ENCODE results near the gene PDE6G.

PDE6G gene

GRCh38 chr17:81656118-81656743 is at the start of gene PDE6G:
Gene PDE6G (minus strand): TSS chr17:81656542. CDS start chr17:81653305, 3,237 bp downstream.
- in situ Hi-C loops (cut with MboI; ENCODE audit: low sequenced_read_pairs): no loop called here
- no peak within 1 kb of the TSS for H3K4me3 ChIP-seq
- no peak for DNase-seq (ENCODE audit: low spot score in 2 of 2)
- no peaks in the 10 kb centered on the region for H3K9me3 ChIP-seq
- H3K4me1 ChIP-seq: no peaks in the 10 kb centered on the region
- H3K36me3 ChIP-seq (replicated peaks): no peaks in the 10 kb centered on the region
- no peaks in the 10 kb centered on the region for H3K27me3 ChIP-seq (ENCODE audit: low read depth)

DNA sequence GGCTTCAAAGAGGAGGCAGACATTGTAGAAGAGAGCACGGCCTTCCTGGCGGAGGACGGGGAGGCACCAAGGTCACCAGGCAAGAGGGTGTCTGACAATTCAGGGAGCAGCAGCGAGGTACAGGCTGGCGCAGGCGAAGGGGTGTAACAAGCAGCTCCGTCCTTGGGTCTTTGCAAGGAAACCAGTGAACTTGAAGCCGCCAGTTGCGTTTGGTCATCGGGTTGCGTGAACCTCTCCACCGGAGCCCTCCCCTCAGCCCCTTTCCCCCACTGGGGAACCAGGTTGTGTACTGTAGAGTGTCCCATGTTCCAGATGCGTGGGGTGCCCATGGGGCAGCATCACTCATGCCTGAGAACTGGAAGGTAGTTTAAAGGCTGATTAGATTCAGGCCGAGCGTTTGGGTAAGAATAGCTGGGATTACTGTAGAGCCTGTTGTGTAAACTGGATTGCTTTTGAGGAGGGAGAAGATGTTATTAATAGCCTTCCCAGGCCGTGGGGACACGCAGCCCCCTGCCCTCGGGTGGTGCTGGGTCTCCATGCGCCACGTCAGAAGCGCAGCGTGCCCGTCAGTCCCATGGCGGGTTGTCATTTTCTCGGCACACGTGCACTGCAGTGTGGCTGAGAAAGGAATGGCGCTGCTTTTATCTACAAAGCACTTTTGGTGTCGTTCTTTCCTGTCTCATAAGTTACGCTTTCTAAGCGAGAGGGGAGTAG is 49.3 kb upstream of the PDE6G start:
- no peak for DNase-seq (ENCODE audit: low spot score in 2 of 2)
- Histone ChIP-seq H3K4me3 (no peak overlapping the region), H3K9me3 (no peaks in the 10 kb centered on the region), H3K4me1 (peaks cover 9% of the 10 kb centered on the region), H3K27me3 (ENCODE audit: low read depth) (no peaks in the 10 kb centered on the region), H3K36me3 (replicated peaks) (peaks cover 75% of the 10 kb centered on the region)
- in situ Hi-C loops (cut with MboI; ENCODE audit: low sequenced_read_pairs): no loop called here

DNA sequence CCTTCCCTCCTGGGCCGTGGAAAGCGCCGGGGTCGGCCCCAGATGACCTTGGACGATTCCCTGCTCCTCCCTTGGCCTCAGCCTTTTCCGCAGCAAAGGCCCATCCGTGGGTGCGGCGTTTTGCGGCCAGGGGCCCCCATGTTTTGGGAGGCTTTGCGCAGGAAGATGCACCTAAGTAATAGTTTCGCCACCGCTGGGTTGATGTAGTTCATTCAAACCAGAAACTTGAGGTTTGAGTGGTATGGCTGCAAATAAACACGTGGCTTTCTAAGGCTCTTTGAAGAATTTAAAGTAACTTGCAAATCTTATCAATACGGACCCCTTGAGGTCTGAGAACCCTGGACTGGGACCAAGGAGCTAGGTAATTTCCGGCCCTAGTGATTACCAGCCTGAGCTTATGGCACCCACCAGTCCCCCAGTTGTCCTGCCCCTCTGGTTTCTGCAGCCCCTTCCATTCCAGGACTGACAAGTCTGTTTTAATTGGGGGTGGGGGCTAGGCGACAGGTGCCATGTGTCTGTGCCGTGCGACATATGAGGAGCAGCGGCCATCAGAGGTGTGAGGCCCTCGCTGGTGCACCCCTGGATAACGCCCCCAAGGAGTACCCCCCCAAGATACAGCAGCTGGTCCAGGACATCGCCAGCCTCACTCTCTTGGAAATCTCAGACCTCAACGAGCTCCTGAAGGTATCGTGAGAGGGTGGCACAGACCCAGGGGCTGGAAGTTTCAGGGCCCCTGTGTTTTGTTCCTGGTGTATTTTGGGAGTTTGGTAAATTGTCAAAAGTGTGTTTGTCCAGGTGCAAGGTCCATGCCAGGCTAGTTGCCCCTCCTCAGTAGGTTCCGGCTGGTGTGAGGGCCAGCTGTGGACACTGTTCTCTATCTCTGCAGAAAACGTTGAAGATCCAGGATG is 47.7 kb upstream of the PDE6G start:
- in situ Hi-C loops (cut with MboI; ENCODE audit: low sequenced_read_pairs): no loop called here
- H3K4me3 ChIP-seq: peak overlapping the region; percentile 80
- H3K36me3 ChIP-seq (replicated peaks): peaks cover 86% of the 10 kb centered on the region
- no peaks in the 10 kb centered on the region for H3K9me3 ChIP-seq
- H3K27me3 ChIP-seq (ENCODE audit: low read depth): no peaks in the 10 kb centered on the region
- DNase-seq (ENCODE audit: low spot score in 2 of 2): no peak
- peaks cover 8% of the 10 kb centered on the region for H3K4me1 ChIP-seq

- DNase-seq (ENCODE audit: low spot score in 2 of 2): peak; percentile 94
- Histone ChIP-seq H3K4me3 (peak within 1 kb of the TSS; percentile 80), H3K27me3 (ENCODE audit: low read depth) (no peaks in the 10 kb centered on the region), H3K9me3 (no peaks in the 10 kb centered on the region), H3K36me3 (replicated peaks) (peaks cover 87% of the 10 kb centered on the region), H3K4me1 (peaks cover 8% of the 10 kb centered on the region)
- in situ Hi-C loops (cut with MboI; ENCODE audit: low sequenced_read_pairs): no loop called here
Observed at GRCh38 chr17:81702934-81703746, 46.8 kb upstream of the PDE6G start, which contains the start of gene MRPL12. Gene MRPL12 (plus strand): TSS chr17:81703367. CDS start chr17:81703502, 135 bp downstream.

GRCh38 chr17:81701288-81702071 is 45.1 kb upstream of the PDE6G start:
- Histone ChIP-seq H3K27me3 (ENCODE audit: low read depth) (no peaks in the 10 kb centered on the region), H3K4me1 (peaks cover 8% of the 10 kb centered on the region), H3K9me3 (no peaks in the 10 kb centered on the region), H3K36me3 (replicated peaks) (peaks cover 85% of the 10 kb centered on the region), H3K4me3 (peak overlapping the region; percentile 80)
- no peak for DNase-seq (ENCODE audit: low spot score in 2 of 2)
- in situ Hi-C loops (cut with MboI; ENCODE audit: low sequenced_read_pairs): no loop called here

- H3K36me3 ChIP-seq (replicated peaks): peaks cover 85% of the 10 kb centered on the region
- in situ Hi-C loops (cut with MboI; ENCODE audit: low sequenced_read_pairs): no loop called here
- peak overlapping the region; percentile 80 for H3K4me3 ChIP-seq
- H3K4me1 ChIP-seq: peaks cover 8% of the 10 kb centered on the region
- no peaks in the 10 kb centered on the region for H3K27me3 ChIP-seq (ENCODE audit: low read depth)
- no peaks in the 10 kb centered on the region for H3K9me3 ChIP-seq
- no peak for DNase-seq (ENCODE audit: low spot score in 2 of 2)
Observed at GRCh38 chr17:81700353-81701287, 44.3 kb upstream of the PDE6G start.

DNA sequence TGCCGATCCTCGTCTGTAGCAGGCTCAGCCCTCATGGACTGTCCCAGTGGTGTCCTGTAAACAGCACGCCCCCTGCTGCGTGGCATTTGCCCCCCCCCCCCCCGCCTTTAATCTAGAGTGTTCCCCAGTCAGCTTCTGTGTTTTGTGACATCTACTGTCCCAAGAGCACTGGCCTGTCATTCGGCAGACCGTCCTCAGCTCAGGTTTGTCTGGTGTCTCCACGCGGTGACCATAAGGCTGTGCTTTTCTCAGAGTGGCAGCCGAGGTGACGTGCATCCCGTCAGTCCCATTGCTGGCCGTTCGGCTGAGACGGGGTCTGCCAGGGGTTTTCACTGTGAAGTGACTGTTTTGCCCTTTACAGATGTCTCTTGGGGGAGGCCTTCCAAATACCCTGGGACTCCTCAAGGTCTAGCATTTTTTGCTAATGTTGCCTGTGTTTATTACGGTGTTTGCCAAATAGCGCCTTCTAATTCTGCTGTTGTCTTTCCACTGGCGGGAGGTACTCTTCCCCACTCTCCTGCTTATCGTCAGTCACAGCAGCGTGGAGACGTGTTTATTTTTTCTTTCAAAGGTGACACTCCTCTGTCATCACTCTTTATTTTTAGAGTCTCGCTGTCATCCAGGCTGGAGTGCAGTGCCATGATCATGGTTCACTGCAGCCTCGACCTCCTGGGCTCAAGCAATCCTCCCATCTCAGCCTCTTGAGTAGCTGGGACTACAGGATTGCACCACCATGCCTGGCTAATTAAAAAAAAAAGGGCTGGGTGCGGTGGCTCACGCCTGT is 41.1 kb upstream of the PDE6G start:
- in situ Hi-C loops (cut with MboI; ENCODE audit: low sequenced_read_pairs): no loop called here

DNA sequence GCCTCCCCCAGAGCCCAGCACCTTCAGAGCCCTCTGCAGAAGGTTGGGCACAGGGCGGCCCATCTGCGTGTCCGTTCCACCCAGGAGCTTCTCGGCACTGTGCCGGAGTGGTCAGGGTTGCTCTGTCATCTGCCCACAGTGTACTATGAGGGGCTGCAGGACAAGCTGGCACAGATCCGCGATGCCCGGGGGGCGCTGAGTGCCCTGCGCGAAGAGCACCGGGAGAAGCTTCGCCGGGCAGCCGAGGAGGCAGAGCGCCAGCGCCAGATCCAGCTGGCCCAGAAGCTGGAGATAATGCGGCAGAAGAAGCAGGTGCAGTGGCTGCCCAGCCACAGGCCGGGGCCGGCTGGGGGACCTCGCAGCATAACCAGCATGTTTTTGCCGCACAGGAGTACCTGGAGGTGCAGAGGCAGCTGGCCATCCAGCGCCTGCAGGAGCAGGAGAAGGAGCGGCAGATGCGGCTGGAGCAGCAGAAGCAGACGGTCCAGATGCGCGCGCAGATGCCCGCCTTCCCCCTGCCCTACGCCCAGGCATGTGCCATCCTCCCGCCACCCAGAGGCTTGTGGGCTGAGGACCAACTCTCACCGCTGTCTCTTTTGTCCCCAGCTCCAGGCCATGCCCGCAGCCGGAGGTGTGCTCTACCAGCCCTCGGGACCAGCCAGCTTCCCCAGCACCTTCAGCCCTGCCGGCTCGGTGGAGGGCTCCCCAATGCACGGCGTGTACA is 40.0 kb upstream of the PDE6G start:
- H3K36me3 ChIP-seq (replicated peaks): peaks cover 88% of the 10 kb centered on the region
- no peaks in the 10 kb centered on the region for H3K9me3 ChIP-seq
- DNase-seq (ENCODE audit: low spot score in 2 of 2): no peak
- no peaks in the 10 kb centered on the region for H3K27me3 ChIP-seq (ENCODE audit: low read depth)
- H3K4me3 ChIP-seq: no peak overlapping the region
- H3K4me1 ChIP-seq: peaks cover 3% of the 10 kb centered on the region
- in situ Hi-C loops (cut with MboI; ENCODE audit: low sequenced_read_pairs): no loop called here

More for the DNA sequence above, 41.1 kb upstream of the PDE6G start:
- Histone ChIP-seq H3K36me3 (replicated peaks) (peaks cover 87% of the 10 kb centered on the region), H3K9me3 (no peaks in the 10 kb centered on the region), H3K4me1 (peaks cover 8% of the 10 kb centered on the region), H3K27me3 (ENCODE audit: low read depth) (no peaks in the 10 kb centered on the region), H3K4me3 (no peak overlapping the region)
- DNase-seq (ENCODE audit: low spot score in 2 of 2): no peak

DNA sequence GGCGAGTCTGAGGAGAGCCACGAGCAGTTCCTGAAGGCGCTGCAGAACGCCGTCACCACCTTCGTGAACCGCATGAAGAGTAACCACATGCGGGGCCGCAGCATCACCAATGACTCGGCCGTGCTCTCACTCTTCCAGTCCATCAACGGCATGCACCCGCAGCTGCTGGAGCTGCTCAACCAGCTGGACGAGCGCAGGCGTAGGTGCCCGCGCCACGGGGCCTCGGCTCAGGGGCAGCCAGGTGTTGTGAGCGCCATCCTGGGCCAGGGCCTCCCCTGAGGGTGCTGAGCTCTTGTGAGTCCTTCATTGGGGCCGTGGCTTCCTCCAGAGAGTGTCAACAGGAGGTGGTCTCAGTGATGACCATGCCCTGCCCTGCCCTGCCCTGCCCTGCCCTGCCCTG is 39.5 kb upstream of the PDE6G start:
- H3K27me3 ChIP-seq (ENCODE audit: low read depth): no peaks in the 10 kb centered on the region
- in situ Hi-C loops (cut with MboI; ENCODE audit: low sequenced_read_pairs): no loop called here
- no peak for DNase-seq (ENCODE audit: low spot score in 2 of 2)
- H3K36me3 ChIP-seq (replicated peaks): peaks cover 86% of the 10 kb centered on the region
- H3K9me3 ChIP-seq: no peaks in the 10 kb centered on the region
- no peak overlapping the region for H3K4me3 ChIP-seq
- no peaks in the 10 kb centered on the region; the same call in none of the 2 replicates for H3K4me1 ChIP-seq

DNA sequence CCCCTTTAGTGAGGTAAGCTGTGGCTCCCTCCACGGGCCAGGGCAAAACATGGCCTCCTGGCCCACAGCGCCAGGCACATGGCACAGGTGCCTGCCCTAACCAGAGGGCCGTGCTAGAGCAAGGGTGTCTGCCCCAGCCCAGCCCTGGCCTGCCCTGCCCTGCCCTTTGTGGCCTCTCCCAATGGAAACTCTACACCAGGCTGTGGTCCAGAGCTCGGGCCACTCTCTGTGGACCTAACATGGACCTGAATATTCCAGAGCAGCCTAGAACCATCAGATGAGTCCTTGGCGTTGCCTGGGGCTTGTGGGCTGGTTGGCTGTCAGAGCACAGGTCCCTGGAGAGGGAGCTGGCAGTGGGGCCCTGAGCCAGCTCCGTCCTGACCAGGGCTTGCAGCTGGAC is 38.9 kb upstream of the PDE6G start:
- Histone ChIP-seq H3K36me3 (replicated peaks) (peaks cover 89% of the 10 kb centered on the region), H3K4me3 (no peak overlapping the region), H3K4me1 (no peaks in the 10 kb centered on the region), H3K9me3 (no peaks in the 10 kb centered on the region), H3K27me3 (ENCODE audit: low read depth) (no peaks in the 10 kb centered on the region)
- DNase-seq (ENCODE audit: low spot score in 2 of 2): no peak
- in situ Hi-C loops (cut with MboI; ENCODE audit: low sequenced_read_pairs): no loop called here

GRCh38 chr17:81694810-81695209 is 38.5 kb upstream of the PDE6G start:
- H3K4me3 ChIP-seq: no peak overlapping the region
- H3K4me1 ChIP-seq: no peaks in the 10 kb centered on the region
- no peaks in the 10 kb centered on the region for H3K9me3 ChIP-seq
- DNase-seq (ENCODE audit: low spot score in 2 of 2): no peak
- no peaks in the 10 kb centered on the region for H3K27me3 ChIP-seq (ENCODE audit: low read depth)
- peaks cover 91% of the 10 kb centered on the region for H3K36me3 ChIP-seq (replicated peaks)
- in situ Hi-C loops (cut with MboI; ENCODE audit: low sequenced_read_pairs): no loop called here
